HEK293 (cell line): Measurements from ENCODE around the gene IGFBP2.

Source experiments
- HOXD13 ChIP-seq: sonication (generic); formaldehyde crosslinking; IDR thresholded peaks from 2 replicates; pipeline ENCODE4 v1.8.0; 2022; ENCODE audit warnings: missing genetic modification reagents, borderline replicate concordance
- YY1 ChIP-seq: fragments of 450-650 bp; formaldehyde crosslinking; IDR thresholded peaks from 2 replicates; pipeline ENCODE4 v1.5.1; 2018; ENCODE audit warnings: missing biosample characterization, missing genetic modification characterization
- ZNF132 ChIP-seq: fragments of 450-650 bp; formaldehyde crosslinking; IDR thresholded peaks from 2 replicates; pipeline ENCODE4 v1.5.1; 2017; ENCODE audit warnings: missing biosample characterization, missing genetic modification characterization, borderline replicate concordance
- TF ChIP-seq, protein P1 (sequence below): sonication (generic); formaldehyde crosslinking; IDR thresholded peaks from 2 replicates; pipeline ENCODE4 v1.8.1; 2022; ENCODE audit warnings: mild to moderate bottlenecking, moderate library complexity, missing genetic modification reagents
- TF ChIP-seq, protein P2 (sequence below): fragments of 450-650 bp; formaldehyde crosslinking; IDR thresholded peaks from 2 replicates; pipeline ENCODE4 v1.5.1; 2016; ENCODE audit warnings: missing biosample characterization, missing genetic modification characterization, borderline replicate concordance
- TF ChIP-seq, protein P3 (sequence below): fragments of 450-650 bp; formaldehyde crosslinking; IDR thresholded peaks from 2 replicates; pipeline ENCODE4 v1.5.1; 2016; ENCODE audit warnings: missing biosample characterization, missing genetic modification characterization, low read depth
- TF ChIP-seq, protein P4 (sequence below): fragments of 450-650 bp; formaldehyde crosslinking; IDR thresholded peaks from 2 replicates; pipeline ENCODE4 v1.5.1; 2016; ENCODE audit warnings: missing biosample characterization, missing genetic modification characterization

DNA sequence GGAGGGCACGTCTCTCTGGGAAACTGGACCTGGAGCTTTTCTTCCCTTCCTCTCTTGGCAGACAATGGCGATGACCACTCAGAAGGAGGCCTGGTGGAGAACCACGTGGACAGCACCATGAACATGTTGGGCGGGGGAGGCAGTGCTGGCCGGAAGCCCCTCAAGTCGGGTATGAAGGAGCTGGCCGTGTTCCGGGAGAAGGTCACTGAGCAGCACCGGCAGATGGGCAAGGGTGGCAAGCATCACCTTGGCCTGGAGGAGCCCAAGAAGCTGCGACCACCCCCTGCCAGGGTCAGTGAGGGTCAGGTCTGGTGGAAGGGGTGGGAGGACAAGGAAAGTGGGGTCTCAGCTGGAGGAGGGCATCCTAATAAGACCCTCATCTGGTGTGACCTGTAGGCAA, 27.3 kb downstream of the IGFBP2 start:
- TF ChIP-seq YY1 (tag by site-specific recombination) (no peak), ZNF132 (tag by site-specific recombination) (no peak), HOXD13 (CRISPR knock-in tag) (no peak)
- TF ChIP-seq, protein P1, sequence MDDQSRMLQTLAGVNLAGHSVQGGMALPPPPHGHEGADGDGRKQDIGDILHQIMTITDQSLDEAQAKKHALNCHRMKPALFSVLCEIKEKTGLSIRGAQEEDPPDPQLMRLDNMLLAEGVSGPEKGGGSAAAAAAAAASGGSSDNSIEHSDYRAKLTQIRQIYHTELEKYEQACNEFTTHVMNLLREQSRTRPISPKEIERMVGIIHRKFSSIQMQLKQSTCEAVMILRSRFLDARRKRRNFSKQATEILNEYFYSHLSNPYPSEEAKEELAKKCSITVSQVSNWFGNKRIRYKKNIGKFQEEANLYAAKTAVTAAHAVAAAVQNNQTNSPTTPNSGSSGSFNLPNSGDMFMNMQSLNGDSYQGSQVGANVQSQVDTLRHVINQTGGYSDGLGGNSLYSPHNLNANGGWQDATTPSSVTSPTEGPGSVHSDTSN (CRISPR knock-in tag): no peak
- TF ChIP-seq, protein P2, sequence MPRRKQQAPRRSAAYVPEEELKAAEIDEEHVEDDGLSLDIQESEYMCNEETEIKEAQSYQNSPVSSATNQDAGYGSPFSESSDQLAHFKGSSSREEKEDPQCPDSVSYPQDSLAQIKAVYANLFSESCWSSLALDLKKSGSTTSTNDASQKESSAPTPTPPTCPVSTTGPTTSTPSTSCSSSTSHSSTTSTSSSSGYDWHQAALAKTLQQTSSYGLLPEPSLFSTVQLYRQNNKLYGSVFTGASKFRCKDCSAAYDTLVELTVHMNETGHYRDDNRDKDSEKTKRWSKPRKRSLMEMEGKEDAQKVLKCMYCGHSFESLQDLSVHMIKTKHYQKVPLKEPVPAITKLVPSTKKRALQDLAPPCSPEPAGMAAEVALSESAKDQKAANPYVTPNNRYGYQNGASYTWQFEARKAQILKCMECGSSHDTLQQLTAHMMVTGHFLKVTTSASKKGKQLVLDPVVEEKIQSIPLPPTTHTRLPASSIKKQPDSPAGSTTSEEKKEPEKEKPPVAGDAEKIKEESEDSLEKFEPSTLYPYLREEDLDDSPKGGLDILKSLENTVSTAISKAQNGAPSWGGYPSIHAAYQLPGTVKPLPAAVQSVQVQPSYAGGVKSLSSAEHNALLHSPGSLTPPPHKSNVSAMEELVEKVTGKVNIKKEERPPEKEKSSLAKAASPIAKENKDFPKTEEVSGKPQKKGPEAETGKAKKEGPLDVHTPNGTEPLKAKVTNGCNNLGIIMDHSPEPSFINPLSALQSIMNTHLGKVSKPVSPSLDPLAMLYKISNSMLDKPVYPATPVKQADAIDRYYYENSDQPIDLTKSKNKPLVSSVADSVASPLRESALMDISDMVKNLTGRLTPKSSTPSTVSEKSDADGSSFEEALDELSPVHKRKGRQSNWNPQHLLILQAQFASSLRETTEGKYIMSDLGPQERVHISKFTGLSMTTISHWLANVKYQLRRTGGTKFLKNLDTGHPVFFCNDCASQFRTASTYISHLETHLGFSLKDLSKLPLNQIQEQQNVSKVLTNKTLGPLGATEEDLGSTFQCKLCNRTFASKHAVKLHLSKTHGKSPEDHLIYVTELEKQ (tag by site-specific recombination): no peak
- TF ChIP-seq, protein P3, sequence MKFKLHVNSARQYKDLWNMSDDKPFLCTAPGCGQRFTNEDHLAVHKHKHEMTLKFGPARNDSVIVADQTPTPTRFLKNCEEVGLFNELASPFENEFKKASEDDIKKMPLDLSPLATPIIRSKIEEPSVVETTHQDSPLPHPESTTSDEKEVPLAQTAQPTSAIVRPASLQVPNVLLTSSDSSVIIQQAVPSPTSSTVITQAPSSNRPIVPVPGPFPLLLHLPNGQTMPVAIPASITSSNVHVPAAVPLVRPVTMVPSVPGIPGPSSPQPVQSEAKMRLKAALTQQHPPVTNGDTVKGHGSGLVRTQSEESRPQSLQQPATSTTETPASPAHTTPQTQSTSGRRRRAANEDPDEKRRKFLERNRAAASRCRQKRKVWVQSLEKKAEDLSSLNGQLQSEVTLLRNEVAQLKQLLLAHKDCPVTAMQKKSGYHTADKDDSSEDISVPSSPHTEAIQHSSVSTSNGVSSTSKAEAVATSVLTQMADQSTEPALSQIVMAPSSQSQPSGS (tag by site-specific recombination): no peak
- TF ChIP-seq, protein P4, sequence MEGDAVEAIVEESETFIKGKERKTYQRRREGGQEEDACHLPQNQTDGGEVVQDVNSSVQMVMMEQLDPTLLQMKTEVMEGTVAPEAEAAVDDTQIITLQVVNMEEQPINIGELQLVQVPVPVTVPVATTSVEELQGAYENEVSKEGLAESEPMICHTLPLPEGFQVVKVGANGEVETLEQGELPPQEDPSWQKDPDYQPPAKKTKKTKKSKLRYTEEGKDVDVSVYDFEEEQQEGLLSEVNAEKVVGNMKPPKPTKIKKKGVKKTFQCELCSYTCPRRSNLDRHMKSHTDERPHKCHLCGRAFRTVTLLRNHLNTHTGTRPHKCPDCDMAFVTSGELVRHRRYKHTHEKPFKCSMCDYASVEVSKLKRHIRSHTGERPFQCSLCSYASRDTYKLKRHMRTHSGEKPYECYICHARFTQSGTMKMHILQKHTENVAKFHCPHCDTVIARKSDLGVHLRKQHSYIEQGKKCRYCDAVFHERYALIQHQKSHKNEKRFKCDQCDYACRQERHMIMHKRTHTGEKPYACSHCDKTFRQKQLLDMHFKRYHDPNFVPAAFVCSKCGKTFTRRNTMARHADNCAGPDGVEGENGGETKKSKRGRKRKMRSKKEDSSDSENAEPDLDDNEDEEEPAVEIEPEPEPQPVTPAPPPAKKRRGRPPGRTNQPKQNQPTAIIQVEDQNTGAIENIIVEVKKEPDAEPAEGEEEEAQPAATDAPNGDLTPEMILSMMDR: no peak
